GM20000 (cell line): Measurements from ENCODE around the gene MPL.
"Not testable (repeated sequence)": the region's sequence is repeated elsewhere in the genome, so short reads cannot be mapped to it uniquely, and the experiment has no call there.

Source experiments
- DNase-seq: peaks from one replicate; pipeline ENCODE4 v3.0.0; 2012; ENCODE audit warnings: low spot score
- CTCF ChIP-seq: IDR thresholded peaks from 2 replicates; pipeline ENCODE4 v1.5.1; 2012; ENCODE audit warnings: mild to moderate bottlenecking, control low read depth; ENCODE audit errors: extremely low read depth, missing control alignments

The MPL gene

DNA sequence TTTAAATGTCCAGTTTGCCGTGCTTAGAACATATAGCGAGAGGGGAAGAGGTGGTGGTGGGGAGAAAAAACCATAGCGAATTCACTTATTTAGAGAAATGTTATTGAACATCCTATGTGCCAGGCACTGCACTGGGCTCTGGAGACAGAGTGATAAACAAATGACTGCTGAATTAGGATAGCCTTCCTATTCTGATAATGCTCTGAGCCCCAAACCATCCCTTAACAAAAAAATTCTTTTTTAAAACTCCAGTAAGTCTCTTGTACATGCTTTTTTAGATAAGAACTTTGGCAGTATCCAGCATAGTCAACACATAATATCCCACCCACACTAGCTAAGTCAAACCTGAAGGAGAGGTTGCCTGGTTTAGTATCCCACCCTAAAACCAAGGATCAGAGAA is 60.6 kb downstream of the MPL start:
- no peak for TF ChIP-seq CTCF
- no peak for DNase-seq

- DNase-seq: not testable (repeated sequence)
These were observed 62.8 kb downstream of the MPL start for GRCh38 chr1:43400441-43400840.

DNA sequence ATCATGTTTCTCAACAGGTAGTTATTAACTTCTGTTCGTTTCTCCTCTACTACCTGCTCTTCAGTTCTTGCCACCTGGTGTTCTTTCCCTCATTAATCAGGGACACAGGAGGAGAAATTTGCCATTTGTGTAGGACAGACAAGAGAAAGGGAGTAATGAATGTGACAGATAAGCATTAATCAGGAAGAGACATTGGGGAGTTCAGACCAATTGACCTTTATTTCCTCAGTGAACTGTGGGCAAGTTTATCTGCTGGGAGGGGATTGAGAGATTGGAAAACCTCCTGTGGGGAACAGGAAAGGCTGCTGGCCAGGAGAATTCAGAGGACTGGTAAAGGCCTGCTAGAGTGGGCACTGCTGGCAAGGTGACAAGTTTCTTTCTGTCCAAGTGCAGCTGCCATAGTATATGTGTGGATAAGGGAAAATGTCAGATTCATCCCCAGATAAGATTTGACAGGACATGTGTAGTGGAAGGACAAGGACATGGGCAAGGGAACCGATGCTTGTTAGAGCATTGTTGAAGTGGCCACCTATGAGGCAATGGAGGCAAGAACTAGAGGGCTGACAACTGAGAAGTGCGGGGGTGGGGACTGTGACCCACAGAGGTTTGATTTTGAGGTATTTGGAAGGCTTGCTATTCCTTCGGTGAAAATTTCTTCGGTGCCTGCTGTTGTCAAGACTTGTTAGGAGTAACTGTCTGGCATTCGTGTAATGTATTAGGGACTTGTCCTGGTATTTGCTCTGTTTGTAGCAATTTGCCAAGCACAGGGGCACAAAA is 64.7 kb downstream of the MPL start:
- DNase-seq: no peak
- TF ChIP-seq CTCF: no peak
